NCI-H526 treated with DMSO at 0.1 percent for 48 hours (cell line): ENCODE measurements around the gene DCAF5.

Experiments
- DNase-seq: peaks from one replicate; lab custom pipeline; 2025; lab: John Stamatoyannopoulos, UW

Gene DCAF5

GRCh38 chr14:69149461-69150244 is 3.3 kb downstream of the DCAF5 start:
- DNase-seq: no peak

GRCh38 chr14:69142101-69142500 is 10.8 kb downstream of the DCAF5 start:
- no peak for DNase-seq

GRCh38 chr14:69141550-69141949 is 11.4 kb downstream of the DCAF5 start:
- DNase-seq: no peak

- DNase-seq: no peak
Observed at GRCh38 chr14:69139743-69140142, 13.2 kb downstream of the DCAF5 start.

GRCh38 chr14:69137843-69138535 is 14.9 kb downstream of the DCAF5 start:
- DNase-seq: no peak

- DNase-seq: no peak
Observed at GRCh38 chr14:69137416-69137815, 15.5 kb downstream of the DCAF5 start.

GRCh38 chr14:69135133-69135532 is 17.8 kb downstream of the DCAF5 start:
- DNase-seq: no peak

- DNase-seq: no peak
Observed at GRCh38 chr14:69133206-69134125, 19.5 kb downstream of the DCAF5 start.

- DNase-seq: no peak
Observed at GRCh38 chr14:69132513-69133181, 20.3 kb downstream of the DCAF5 start.

GRCh38 chr14:69131176-69131575 is 21.7 kb downstream of the DCAF5 start:
- no peak for DNase-seq

GRCh38 chr14:69129264-69129880 is 23.5 kb downstream of the DCAF5 start:
- peak; percentile 74 for DNase-seq

- DNase-seq: no peak
Observed at GRCh38 chr14:69118305-69118704, 34.6 kb downstream of the DCAF5 start.

- no peak for DNase-seq
Observed at GRCh38 chr14:69117020-69117767, 35.7 kb downstream of the DCAF5 start.

GRCh38 chr14:69115407-69116185 is 37.3 kb downstream of the DCAF5 start:
- no peak for DNase-seq

- DNase-seq: no peak
Observed at GRCh38 chr14:69114763-69115162, 38.2 kb downstream of the DCAF5 start.

GRCh38 chr14:69108358-69108757 is 44.6 kb downstream of the DCAF5 start:
- DNase-seq: no peak

GRCh38 chr14:69107407-69108003 is 45.4 kb downstream of the DCAF5 start:
- DNase-seq: peak; percentile 33

- no peak for DNase-seq
Observed at GRCh38 chr14:69106451-69106850, 46.5 kb downstream of the DCAF5 start.

GRCh38 chr14:69105326-69105725 is 47.6 kb downstream of the DCAF5 start:
- DNase-seq: no peak
